Adrenal gland (tissue), 12 donors: ENCODE data around the gene ANKRD11. TPM values are rescaled to one million over a fixed set of nuclear protein-coding genes. Genes with fewer than 3 reads are reported as not detected.

Source experiments
- DNase-seq, 7 donors: peaks; one replicate each; pipeline ENCODE4 v3.0.0-alpha.2; 2019 to 2020
- H3K27ac ChIP-seq, 5 donors: fragments of 200-600 bp; sonication (generic) in 4 of 5; 1 replicate in 3 of 5; 2 replicates in 2 of 5; pipeline versions ENCODE4 v1.5.1 to v1.8.0; 2016 to 2020; ENCODE audit warnings: mild to moderate bottlenecking in 1 of 5
- H3K27me3 ChIP-seq: fragments of 200-600 bp; 2 replicates; pipeline ENCODE4 v1.8.0; 2021
- H3K36me3 ChIP-seq, 2 donors: fragments of 200-600 bp; replicated peaks in 1 of 2; 1 replicate in 1 of 2; 2 replicates in 1 of 2; pipeline versions ENCODE4 v1.5.1 to v1.8.0; 2018 to 2022
- H3K4me1 ChIP-seq, 2 donors: fragments of 200-600 bp; replicated peaks in 1 of 2; 1 replicate in 1 of 2; 2 replicates in 1 of 2; pipeline versions ENCODE4 v1.5.1 to v1.8.0; 2018 to 2021
- H3K4me3 ChIP-seq, 4 donors: fragments of 200-600 bp; sonication (generic) in 3 of 4; one replicate each; pipeline ENCODE4 v1.5.1; 2016 to 2018
- H3K9me3 ChIP-seq, 3 donors: fragments of 200-600 bp; sonication (generic) in 1 of 3; replicated peaks in 1 of 3; 1 replicate in 2 of 3; 2 replicates in 1 of 3; pipeline versions ENCODE4 v1.5.1 to v1.8.0; 2016 to 2021
- POLR2A ChIP-seq, 2 donors: fragments of 450-650 bp; IDR thresholded peaks; one replicate each; pipeline ENCODE4 v1.6.1; 2017; ENCODE audit warnings: antibody characterized with exemption in 2 of 2, mild to moderate bottlenecking in 2 of 2, moderate library complexity in 1 of 2
- WGBS, 4 donors: extraction: QIAGEN DNeasy Blood & Tissue Kit in 2 of 4; methylation state at CpG; one replicate each; pipeline versions ENCODE4 v1.1.5 to v1.1.7; 2013 to 2017; 5-methylcytosine and 5-hydroxymethylcytosine counted together
- intact Hi-C, 2 donors: fragments of 100-400 bp; cut with DNase I; formaldehyde crosslinking; loops; one replicate each; pipeline versions ENCODE4 v1.14.1 to v1.15.0; 2022 to 2023
- polyA plus RNA-seq, 3 donors: library from polyadenylated mRNA; stranded (reverse); fragments of 200-250 nt in 2 of 3; fragments of 350-450 nt in 1 of 3; fragmentation: Illumina TruSeq in 1 of 3; extraction: RNeasy Lipid Tissue Mini Kit (QIAGEN cat#74804) in 1 of 3; gene quantifications; one replicate each; pipeline ENCODE4 v1.2.3, GENCODE V29; 2013 to 2014
- total RNA-seq, 9 donors: library from RNA; depleted of rRNA in 4 of 9; stranded (reverse); fragments of >200 nt in 4 of 9; fragments of 120-200 nt in 1 of 9; fragmentation: NEBNext Ultra II Directional in 1 of 9; extraction: Animal tissue kit (Norgen Biotek cat#: 25700) in 1 of 9; gene quantifications; one replicate each; pipeline versions ENCODE4 v1.1.0 to v1.2.4, GENCODE V29; 2013 to 2023
- TF ChIP-seq, protein P1 (sequence below), 6 experiments: fragments of 450-650 bp in 4 of 6; fragments of 200-600 bp in 2 of 6; sonication (generic) in 1 of 6; IDR thresholded peaks; 1 replicate in 5 of 6; 2 replicates in 1 of 6; pipeline versions ENCODE4 v1.5.1 to v1.8.0; 2016 to 2021; ENCODE audit warnings: antibody characterized with exemption in 6 of 6, mild to moderate bottlenecking in 2 of 6, moderate library complexity in 1 of 6
- donor health status: healthy with polysubstance abuse.
- donor health status: Bipolar disorder and iron deficiency.
- donor health status: DM: yes; HTN: yes; CAD: no.
- donor health status: DM: no; HTN: no; CAD: no.
- donor health status: DM: no; HTN: no; CAD: no.
- donor health status: DM: yes; HTN: yes; CAD: no.

ANKRD11 gene
- total and polyA plus RNA-seq, 12 donors, result 29.7 to 127 (median 80.1) TPM

- WGBS, 4 donors, result 69 to 87% (median 74%) methylated on average over 13 to 26 of the region's 26 CpGs
- H3K27ac ChIP-seq, result peak overlapping the region in 3 of 5 donors; percentile 88 to 97 (median 95)
- peaks cover 59 to 95% of the 10 kb centered on the region in 2 donors for H3K4me1 ChIP-seq
- H3K27me3 ChIP-seq, result no peaks in the 10 kb centered on the region
- no peaks in the 10 kb centered on the region for H3K9me3 ChIP-seq
- no peak for TF ChIP-seq POLR2A (IDR thresholded peaks at IDR 0.05)
- H3K36me3 ChIP-seq, result no peaks in the 10 kb centered on the region
- H3K4me3 ChIP-seq, result no peak overlapping the region
- DNase-seq, result peak in 2 of 7 donors; percentile 24 to 25
- intact Hi-C loops, result loop anchor here in 1 of 2 donors (10.0 kb wide), 1 partner anchor 181 kb away; the partner anchor contains the start of gene SPG7
Measured at GRCh38 chr16:89323120-89323960, 167.0 kb downstream of the ANKRD11 start.

- H3K4me3 ChIP-seq, result no peak overlapping the region
- intact Hi-C loops, result loop anchor here in 1 of 2 donors (10.0 kb wide), 1 partner anchor 182 kb away; the partner anchor contains the start of gene SPG7
- H3K36me3 ChIP-seq, result no peaks in the 10 kb centered on the region
Measured at GRCh38 chr16:89322321-89323119, 167.8 kb downstream of the ANKRD11 start.

GRCh38 chr16:89320782-89321501, 169.4 kb downstream of the ANKRD11 start:
- WGBS, 4 donors, result 27 to 39% (median 33%) methylated on average over 3 to 30 of the region's 30 CpGs

More at GRCh38 chr16:89322321-89323119, 167.8 kb downstream of the ANKRD11 start:
- H3K9me3 ChIP-seq, result no peaks in the 10 kb centered on the region
- peaks cover 59 to 97% of the 10 kb centered on the region in 2 donors for H3K4me1 ChIP-seq
- DNase-seq, result peak in 5 of 7 donors; percentile 63 to 78 (median 70)
- TF ChIP-seq POLR2A (IDR thresholded peaks at IDR 0.05), result no peak
- TF ChIP-seq, protein P1, sequence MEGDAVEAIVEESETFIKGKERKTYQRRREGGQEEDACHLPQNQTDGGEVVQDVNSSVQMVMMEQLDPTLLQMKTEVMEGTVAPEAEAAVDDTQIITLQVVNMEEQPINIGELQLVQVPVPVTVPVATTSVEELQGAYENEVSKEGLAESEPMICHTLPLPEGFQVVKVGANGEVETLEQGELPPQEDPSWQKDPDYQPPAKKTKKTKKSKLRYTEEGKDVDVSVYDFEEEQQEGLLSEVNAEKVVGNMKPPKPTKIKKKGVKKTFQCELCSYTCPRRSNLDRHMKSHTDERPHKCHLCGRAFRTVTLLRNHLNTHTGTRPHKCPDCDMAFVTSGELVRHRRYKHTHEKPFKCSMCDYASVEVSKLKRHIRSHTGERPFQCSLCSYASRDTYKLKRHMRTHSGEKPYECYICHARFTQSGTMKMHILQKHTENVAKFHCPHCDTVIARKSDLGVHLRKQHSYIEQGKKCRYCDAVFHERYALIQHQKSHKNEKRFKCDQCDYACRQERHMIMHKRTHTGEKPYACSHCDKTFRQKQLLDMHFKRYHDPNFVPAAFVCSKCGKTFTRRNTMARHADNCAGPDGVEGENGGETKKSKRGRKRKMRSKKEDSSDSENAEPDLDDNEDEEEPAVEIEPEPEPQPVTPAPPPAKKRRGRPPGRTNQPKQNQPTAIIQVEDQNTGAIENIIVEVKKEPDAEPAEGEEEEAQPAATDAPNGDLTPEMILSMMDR (IDR thresholded peaks at IDR 0.05), result no peak
- no peaks in the 10 kb centered on the region for H3K27me3 ChIP-seq
- peak overlapping the region in 4 of 5 donors; percentile 86 to 97 (median 92) for H3K27ac ChIP-seq
- WGBS, 4 donors, result 47 to 56% (median 50%) methylated on average over 17 to 19 of the region's 19 CpGs

More at GRCh38 chr16:89320782-89321501, 169.4 kb downstream of the ANKRD11 start:
- peak; percentile 60 to 88 (median 70) for DNase-seq
- Histone ChIP-seq H3K4me3 (peak overlapping the region in 1 of 4 donors; percentile 24), H3K4me1 (peaks cover 55 to 97% of the 10 kb centered on the region in 2 donors), H3K36me3 (no peaks in the 10 kb centered on the region), H3K27me3 (no peaks in the 10 kb centered on the region), H3K9me3 (no peaks in the 10 kb centered on the region), H3K27ac (peak overlapping the region; percentile 86 to 97 (median 88))
- intact Hi-C loops, result loop anchor here in 1 of 2 donors (10.0 kb wide), 1 partner anchor 184 kb away; the partner anchor contains the start of gene SPG7
- TF ChIP-seq, protein P1 (IDR thresholded peaks at IDR 0.05), result no peak
- TF ChIP-seq POLR2A (IDR thresholded peaks at IDR 0.05), result peak; percentile 32 to 38
